ENCODE measurements around the gene CCN2.

GRCh38 chr6:131954059-131954774 is 3.0 kb upstream of the CCN2 start:
- TF ChIP-seq RCOR1 (IDR thresholded peaks at IDR 0.05; ENCODE audit: low read depth, low read length): no peak
- TF ChIP-seq, protein P1, sequence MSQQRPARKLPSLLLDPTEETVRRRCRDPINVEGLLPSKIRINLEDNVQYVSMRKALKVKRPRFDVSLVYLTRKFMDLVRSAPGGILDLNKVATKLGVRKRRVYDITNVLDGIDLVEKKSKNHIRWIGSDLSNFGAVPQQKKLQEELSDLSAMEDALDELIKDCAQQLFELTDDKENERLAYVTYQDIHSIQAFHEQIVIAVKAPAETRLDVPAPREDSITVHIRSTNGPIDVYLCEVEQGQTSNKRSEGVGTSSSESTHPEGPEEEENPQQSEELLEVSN (IDR thresholded peaks at IDR 0.05; ENCODE audit: borderline replicate concordance, low read depth): no peak
- TF ChIP-seq CEBPB (IDR thresholded peaks at IDR 0.05): no peak
- no peak for TF ChIP-seq SREBF2 (IDR thresholded peaks at IDR 0.05)
- no peak for TF ChIP-seq CTCF (IDR thresholded peaks at IDR 0.05)

All from A549 (cell line).